ENCODE results near the gene RAB11FIP4. TPM values are rescaled to one million over a fixed set of nuclear protein-coding genes. Genes with fewer than 3 reads are reported as not detected.

Gene RAB11FIP4
- polyA plus RNA-seq, 1 of the 3 experiments (the other 2 are of a cell fraction) = 9.4 TPM

DNA sequence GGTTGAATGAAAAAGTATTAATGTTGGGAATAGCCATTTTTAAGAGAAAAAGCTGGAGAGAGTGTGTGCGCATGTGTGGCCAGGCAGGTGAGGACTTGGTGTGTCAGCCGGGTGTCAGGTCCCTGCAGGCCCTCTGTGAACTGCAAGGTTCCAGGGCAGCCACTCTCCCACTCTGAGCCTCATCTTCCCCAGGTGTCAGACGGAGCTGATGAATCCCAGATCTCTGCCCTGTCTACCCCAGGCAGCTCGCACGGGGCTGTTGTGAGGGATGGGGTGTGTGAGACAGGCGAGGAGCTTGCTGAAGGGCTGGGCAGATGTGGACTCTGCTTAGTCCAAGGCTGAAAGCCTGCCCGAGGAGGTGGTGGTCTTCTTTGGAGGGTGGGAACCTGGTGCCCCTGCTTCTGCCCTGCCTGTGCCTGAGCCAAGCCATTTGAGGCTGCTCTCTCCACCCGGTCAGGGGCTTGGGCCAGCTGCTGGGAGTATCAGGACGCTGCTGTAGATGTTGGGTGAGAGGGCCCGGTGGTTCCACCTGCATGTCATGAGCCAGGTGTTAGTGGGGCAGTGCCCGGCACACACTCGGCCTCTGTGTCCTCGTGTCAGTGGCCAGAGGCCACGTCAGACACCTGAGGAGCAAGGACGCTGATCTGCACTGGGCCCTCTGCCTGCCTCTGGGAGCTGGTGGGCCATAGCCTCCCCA is 122.4 kb downstream of the RAB11FIP4 start:
- TF ChIP-seq RAD21 (IDR thresholded peaks at IDR 0.05; ENCODE audit: low read length) (no peak), FOXJ3 (CRISPR knock-in tag; IDR thresholded peaks at IDR 0.05) (no peak), GATA2 (CRISPR knock-in tag; IDR thresholded peaks at IDR 0.05) (no peak), JUND (IDR thresholded peaks at IDR 0.05) (no peak), GABPA (IDR thresholded peaks at IDR 0.05; ENCODE audit: low read depth) (no peak)
- TF ChIP-seq, protein P1, sequence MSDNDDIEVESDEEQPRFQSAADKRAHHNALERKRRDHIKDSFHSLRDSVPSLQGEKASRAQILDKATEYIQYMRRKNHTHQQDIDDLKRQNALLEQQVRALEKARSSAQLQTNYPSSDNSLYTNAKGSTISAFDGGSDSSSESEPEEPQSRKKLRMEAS (IDR thresholded peaks at IDR 0.05; ENCODE audit: low read depth) = no peak
- TF ChIP-seq, protein P2, sequence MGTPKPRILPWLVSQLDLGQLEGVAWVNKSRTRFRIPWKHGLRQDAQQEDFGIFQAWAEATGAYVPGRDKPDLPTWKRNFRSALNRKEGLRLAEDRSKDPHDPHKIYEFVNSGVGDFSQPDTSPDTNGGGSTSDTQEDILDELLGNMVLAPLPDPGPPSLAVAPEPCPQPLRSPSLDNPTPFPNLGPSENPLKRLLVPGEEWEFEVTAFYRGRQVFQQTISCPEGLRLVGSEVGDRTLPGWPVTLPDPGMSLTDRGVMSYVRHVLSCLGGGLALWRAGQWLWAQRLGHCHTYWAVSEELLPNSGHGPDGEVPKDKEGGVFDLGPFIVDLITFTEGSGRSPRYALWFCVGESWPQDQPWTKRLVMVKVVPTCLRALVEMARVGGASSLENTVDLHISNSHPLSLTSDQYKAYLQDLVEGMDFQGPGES (IDR thresholded peaks at IDR 0.05; ENCODE audit: low read depth, low read length) = no peak
- ChIA-PET POLR2A (no interaction called here), CTCF (interaction anchor here (0.6 to 5.1 kb wide), 4 partner anchors 9 to 124 kb away, joined by 3 to 27 read pairs (median 14); no protein-coding TSS in a partner anchor)
- no peak for DNase-seq
- no peaks in the 10 kb centered on the region for H4K20me1 ChIP-seq (ENCODE audit: insufficient read depth)
- H3K9ac ChIP-seq = no peak overlapping the region
- WGBS (ENCODE audit: low lambda C conversion rate) = 83% methylated on average over 9 of the region's 15 CpGs
- no peaks in the 10 kb centered on the region for H3K9me3 ChIP-seq
- H3K4me1 ChIP-seq (ENCODE audit: control insufficient read depth in 1 of 2, insufficient read depth in 2 of 2, low read depth in 1 of 2, low read length in 1 of 2) = peaks cover 0 to 50% of the 10 kb centered on the region in 2 experiments; a peak in 1 of 4 replicates
- no peaks in the 10 kb centered on the region for H3F3A ChIP-seq (replicated peaks; ENCODE audit: insufficient read depth)
- H3K27me3 ChIP-seq (ENCODE audit: insufficient read depth) = no peaks in the 10 kb centered on the region
- no peaks in the 10 kb centered on the region for H3K79me2 ChIP-seq (ENCODE audit: insufficient read depth)
- H3K27ac ChIP-seq (ENCODE audit: low read depth in 2 of 2, low read length in 1 of 2) = no peak overlapping the region
- H3K4me3 ChIP-seq (ENCODE audit: low read depth in 2 of 2, low read length in 1 of 2) = no peak overlapping the region
- H2AFZ ChIP-seq (ENCODE audit: low read depth) = no peak overlapping the region
- H3K9me2 ChIP-seq = no peaks in the 10 kb centered on the region
- no peaks in the 10 kb centered on the region for H3K36me3 ChIP-seq (replicated peaks in 1 of 2; ENCODE audit: control insufficient read depth in 1 of 2, insufficient read depth in 2 of 2, low read length in 1 of 2)
- no peak overlapping the region for H3K4me2 ChIP-seq

DNA sequence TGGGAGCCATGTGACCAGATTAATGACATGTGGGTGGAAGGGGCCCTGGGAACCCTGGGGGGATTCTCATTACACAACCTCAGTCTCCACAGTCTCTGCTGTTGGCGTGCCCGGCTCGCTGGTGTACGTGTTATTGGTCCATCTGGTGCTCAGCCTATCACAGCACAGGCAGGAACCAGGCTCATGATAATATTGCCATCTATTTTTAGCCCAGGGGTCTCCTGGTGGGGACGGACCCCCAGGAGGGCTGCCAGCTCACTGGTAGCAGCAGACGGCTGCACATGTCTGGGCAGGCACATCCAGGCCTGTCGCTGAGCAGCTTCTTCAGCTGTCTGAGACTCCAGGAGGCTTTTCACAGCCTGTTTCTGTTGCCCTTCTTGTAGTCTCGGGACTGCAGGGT is 123.8 kb downstream of the RAB11FIP4 start:
- no peak for DNase-seq
- Histone ChIP-seq H3K27ac (ENCODE audit: low read depth in 2 of 2, low read length in 1 of 2) (peak overlapping the region in 1 of 2 experiments; percentile 17; a peak in 1 of 4 replicates), H3K79me2 (ENCODE audit: insufficient read depth) (no peaks in the 10 kb centered on the region), H3K9me3 (no peaks in the 10 kb centered on the region), H3K36me3 (replicated peaks in 1 of 2; ENCODE audit: control insufficient read depth in 1 of 2, insufficient read depth in 2 of 2, low read length in 1 of 2) (no peaks in the 10 kb centered on the region), H3K4me2 (no peak overlapping the region), H3K27me3 (ENCODE audit: insufficient read depth) (no peaks in the 10 kb centered on the region), H3K4me3 (ENCODE audit: low read depth in 2 of 2, low read length in 1 of 2) (no peak overlapping the region), H4K20me1 (ENCODE audit: insufficient read depth) (no peaks in the 10 kb centered on the region), H2AFZ (ENCODE audit: low read depth) (no peak overlapping the region), H3F3A (replicated peaks; ENCODE audit: insufficient read depth) (no peaks in the 10 kb centered on the region), H3K9ac (no peak overlapping the region), H3K4me1 (ENCODE audit: control insufficient read depth in 1 of 2, insufficient read depth in 2 of 2, low read depth in 1 of 2, low read length in 1 of 2) (peaks cover 0 to 36% of the 10 kb centered on the region in 2 experiments; a peak in 1 of 4 replicates), H3K9me2 (no peaks in the 10 kb centered on the region)
- 93% methylated on average over 4 of the region's 8 CpGs for WGBS (ENCODE audit: low lambda C conversion rate)
- CTCF ChIA-PET = interaction anchor here (0.7 to 3.4 kb wide), 4 partner anchors 10 to 328 kb away, joined by 4 to 31 read pairs (median 16); no protein-coding TSS in a partner anchor
- POLR2A ChIA-PET = no interaction called here
- TF ChIP-seq TAF1 (IDR thresholded peaks at IDR 0.05; ENCODE audit: borderline replicate concordance, low read depth, low read length) = no peak
- no peak for TF ChIP-seq NRF1 (IDR thresholded peaks at IDR 0.05; ENCODE audit: low read depth, low read length)
- no peak for TF ChIP-seq GATA2 (CRISPR knock-in tag; IDR thresholded peaks at IDR 0.05)
- TF ChIP-seq EP300 (IDR thresholded peaks at IDR 0.05; ENCODE audit: borderline replicate concordance in 1 of 2, low read depth in 1 of 2, low read length in 1 of 2) = no peak
- no peak for TF ChIP-seq RFX5 (IDR thresholded peaks at IDR 0.05; ENCODE audit: low read length)
- TF ChIP-seq FOXM1 (IDR thresholded peaks at IDR 0.05; ENCODE audit: low read depth) = no peak
- TF ChIP-seq, protein P3, sequence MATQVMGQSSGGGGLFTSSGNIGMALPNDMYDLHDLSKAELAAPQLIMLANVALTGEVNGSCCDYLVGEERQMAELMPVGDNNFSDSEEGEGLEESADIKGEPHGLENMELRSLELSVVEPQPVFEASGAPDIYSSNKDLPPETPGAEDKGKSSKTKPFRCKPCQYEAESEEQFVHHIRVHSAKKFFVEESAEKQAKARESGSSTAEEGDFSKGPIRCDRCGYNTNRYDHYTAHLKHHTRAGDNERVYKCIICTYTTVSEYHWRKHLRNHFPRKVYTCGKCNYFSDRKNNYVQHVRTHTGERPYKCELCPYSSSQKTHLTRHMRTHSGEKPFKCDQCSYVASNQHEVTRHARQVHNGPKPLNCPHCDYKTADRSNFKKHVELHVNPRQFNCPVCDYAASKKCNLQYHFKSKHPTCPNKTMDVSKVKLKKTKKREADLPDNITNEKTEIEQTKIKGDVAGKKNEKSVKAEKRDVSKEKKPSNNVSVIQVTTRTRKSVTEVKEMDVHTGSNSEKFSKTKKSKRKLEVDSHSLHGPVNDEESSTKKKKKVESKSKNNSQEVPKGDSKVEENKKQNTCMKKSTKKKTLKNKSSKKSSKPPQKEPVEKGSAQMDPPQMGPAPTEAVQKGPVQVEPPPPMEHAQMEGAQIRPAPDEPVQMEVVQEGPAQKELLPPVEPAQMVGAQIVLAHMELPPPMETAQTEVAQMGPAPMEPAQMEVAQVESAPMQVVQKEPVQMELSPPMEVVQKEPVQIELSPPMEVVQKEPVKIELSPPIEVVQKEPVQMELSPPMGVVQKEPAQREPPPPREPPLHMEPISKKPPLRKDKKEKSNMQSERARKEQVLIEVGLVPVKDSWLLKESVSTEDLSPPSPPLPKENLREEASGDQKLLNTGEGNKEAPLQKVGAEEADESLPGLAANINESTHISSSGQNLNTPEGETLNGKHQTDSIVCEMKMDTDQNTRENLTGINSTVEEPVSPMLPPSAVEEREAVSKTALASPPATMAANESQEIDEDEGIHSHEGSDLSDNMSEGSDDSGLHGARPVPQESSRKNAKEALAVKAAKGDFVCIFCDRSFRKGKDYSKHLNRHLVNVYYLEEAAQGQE (IDR thresholded peaks at IDR 0.05; ENCODE audit: low read depth, low read length) = no peak
- no peak for TF ChIP-seq JUND (IDR thresholded peaks at IDR 0.05)
- TF ChIP-seq EZH2phosphoT487 (IDR thresholded peaks at IDR 0.05; ENCODE audit: borderline replicate concordance, low read depth) = no peak
- no peak for TF ChIP-seq FOXJ3 (CRISPR knock-in tag; IDR thresholded peaks at IDR 0.05)
- no peak for TF ChIP-seq YY1 (IDR thresholded peaks at IDR 0.05; ENCODE audit: low read depth)
- TF ChIP-seq TCF12 (IDR thresholded peaks at IDR 0.05) = no peak
- TF ChIP-seq, protein P4, sequence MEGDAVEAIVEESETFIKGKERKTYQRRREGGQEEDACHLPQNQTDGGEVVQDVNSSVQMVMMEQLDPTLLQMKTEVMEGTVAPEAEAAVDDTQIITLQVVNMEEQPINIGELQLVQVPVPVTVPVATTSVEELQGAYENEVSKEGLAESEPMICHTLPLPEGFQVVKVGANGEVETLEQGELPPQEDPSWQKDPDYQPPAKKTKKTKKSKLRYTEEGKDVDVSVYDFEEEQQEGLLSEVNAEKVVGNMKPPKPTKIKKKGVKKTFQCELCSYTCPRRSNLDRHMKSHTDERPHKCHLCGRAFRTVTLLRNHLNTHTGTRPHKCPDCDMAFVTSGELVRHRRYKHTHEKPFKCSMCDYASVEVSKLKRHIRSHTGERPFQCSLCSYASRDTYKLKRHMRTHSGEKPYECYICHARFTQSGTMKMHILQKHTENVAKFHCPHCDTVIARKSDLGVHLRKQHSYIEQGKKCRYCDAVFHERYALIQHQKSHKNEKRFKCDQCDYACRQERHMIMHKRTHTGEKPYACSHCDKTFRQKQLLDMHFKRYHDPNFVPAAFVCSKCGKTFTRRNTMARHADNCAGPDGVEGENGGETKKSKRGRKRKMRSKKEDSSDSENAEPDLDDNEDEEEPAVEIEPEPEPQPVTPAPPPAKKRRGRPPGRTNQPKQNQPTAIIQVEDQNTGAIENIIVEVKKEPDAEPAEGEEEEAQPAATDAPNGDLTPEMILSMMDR (IDR thresholded peaks at IDR 0.05) = no peak
- TF ChIP-seq, protein P2 (IDR thresholded peaks at IDR 0.05; ENCODE audit: low read depth, low read length) = no peak
- no peak for TF ChIP-seq MEF2A (IDR thresholded peaks at IDR 0.05; ENCODE audit: borderline replicate concordance, low read depth)
